Raji (cell line): ENCODE data around the gene CCDC82.

Experiments
- POLR2A ChIP-seq: IDR thresholded peaks from 2 replicates; pipeline ENCODE4 v1.6.1; 2011; ENCODE audit warnings: low read depth, low read length, control low read depth; ENCODE audit not compliant: insufficient read depth

CCDC82 gene

GRCh38 chr11:96307776-96308140, 82.0 kb downstream of the CCDC82 start:
- no peak for TF ChIP-seq POLR2A

GRCh38 chr11:96306933-96307775, 82.6 kb downstream of the CCDC82 start:
- no peak for TF ChIP-seq POLR2A

- no peak for TF ChIP-seq POLR2A
Observed at GRCh38 chr11:96306600-96306932, 83.1 kb downstream of the CCDC82 start.

- TF ChIP-seq POLR2A: no peak
Observed at GRCh38 chr11:96306071-96306470, 83.6 kb downstream of the CCDC82 start.

GRCh38 chr11:96303980-96304379, 85.7 kb downstream of the CCDC82 start:
- TF ChIP-seq POLR2A: no peak

- TF ChIP-seq POLR2A: no peak
Observed at GRCh38 chr11:96303064-96303463, 86.6 kb downstream of the CCDC82 start.
